ENCODE results near the gene ZNF362.
A peak's percentile ranks its signal among the peaks of the same experiment; 100 is the strongest.

ZNF362 gene

DNA sequence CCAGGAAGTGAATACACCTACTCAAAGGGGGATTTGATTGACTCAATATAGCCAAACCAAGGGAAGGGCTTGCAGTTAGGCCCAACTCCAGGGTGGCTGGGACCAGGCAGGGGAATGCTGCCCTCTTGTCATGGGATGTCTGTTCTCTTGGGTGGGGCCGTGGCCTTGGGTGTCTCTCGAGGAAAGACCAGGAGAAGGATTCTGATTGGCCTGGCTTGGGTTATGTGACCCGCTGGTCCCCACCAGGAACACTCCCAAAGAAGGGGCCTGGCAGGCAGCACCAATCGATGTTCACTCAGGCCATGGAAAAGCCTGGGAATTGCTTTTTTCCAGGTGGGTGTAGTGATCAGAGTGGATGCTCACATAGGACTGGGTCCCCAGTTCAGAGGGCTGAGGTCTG, 10.1 kb upstream of the ZNF362 start:
- DNase-seq: no peak

DNA sequence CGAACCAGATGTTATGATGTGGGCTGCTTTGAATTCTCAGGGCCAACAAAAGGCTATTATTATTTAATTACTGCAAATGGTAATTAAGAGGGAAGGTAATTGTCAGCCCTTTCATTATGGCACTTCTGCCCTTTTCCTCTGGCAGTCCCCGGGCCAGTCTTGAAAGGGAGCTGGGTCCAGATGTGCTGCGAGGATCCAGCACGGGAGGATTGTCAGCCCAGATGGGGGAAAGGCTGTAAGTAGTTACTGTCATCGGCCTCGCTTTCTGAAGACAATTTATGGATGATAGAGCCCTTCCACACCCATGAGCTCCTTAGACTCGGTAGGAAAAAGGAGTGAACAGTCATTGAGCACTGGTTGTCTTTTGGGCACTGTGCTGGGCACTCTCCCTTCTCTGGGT, 8.7 kb upstream of the ZNF362 start:
- no peak for DNase-seq

DNA sequence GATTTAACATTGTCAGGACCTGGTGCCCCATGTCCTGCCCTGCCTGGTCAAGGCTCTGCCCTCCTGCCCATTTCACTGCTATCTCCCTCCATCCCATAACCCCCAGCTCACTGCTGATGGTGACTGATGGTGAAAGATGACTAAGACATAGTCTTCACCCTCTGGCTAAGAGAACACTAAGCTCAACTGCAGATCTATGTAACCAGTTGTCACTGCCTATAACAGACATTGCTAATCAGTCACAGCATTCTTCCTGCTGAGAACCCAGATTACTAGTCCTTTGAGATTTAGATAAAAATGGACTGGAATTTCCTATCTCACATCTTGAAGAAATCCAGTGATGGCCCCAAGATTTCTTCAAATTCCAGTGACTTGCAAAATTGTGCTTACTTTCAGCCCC, 8.0 kb upstream of the ZNF362 start:
- DNase-seq: no peak

GRCh38 chr1:33249422-33249821, 6.9 kb upstream of the ZNF362 start:
- DNase-seq: no peak

DNA sequence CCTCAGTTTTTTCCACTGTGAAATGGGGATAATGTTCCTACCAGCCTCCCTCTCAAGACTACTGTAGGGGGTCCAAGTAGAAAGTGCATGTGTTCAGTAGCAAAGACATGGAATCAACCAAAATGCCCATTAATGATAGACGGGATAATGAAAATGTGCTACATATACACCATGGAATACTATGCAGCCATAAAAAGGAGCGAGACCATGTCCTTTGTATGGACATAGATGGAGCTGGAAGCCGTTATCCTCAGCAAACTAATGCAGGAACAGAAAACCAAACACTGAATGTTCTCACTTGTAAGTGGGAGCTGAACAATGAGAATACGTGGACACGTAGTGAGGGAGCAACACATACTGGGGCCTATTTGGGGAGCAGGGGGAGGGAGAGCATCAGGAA, 6.1 kb upstream of the ZNF362 start:
- no peak for DNase-seq

DNA sequence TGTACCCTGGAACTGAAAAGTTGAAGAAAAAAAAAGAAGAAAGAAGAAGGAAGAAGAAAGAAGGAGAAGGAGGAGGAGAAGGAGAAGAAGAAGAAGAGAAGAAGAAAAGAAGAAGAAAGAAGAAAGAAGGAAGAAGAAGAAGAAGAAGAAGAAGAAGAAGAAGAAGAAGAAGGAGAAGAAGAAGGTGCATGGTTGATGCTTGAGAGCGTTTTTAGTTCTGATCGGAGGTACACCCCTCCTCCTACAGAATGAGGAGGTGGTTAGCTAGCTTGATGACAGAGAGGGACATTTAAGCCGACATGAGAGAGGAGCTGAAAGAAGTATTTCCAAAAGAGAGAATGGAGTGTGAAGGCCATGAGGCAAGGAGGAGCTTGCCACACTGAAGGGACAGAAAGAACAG, 5.6 kb upstream of the ZNF362 start:
- no peak for DNase-seq

- DNase-seq: no peak
Measured at GRCh38 chr1:33254491-33254890, 1.8 kb upstream of the ZNF362 start.

DNA sequence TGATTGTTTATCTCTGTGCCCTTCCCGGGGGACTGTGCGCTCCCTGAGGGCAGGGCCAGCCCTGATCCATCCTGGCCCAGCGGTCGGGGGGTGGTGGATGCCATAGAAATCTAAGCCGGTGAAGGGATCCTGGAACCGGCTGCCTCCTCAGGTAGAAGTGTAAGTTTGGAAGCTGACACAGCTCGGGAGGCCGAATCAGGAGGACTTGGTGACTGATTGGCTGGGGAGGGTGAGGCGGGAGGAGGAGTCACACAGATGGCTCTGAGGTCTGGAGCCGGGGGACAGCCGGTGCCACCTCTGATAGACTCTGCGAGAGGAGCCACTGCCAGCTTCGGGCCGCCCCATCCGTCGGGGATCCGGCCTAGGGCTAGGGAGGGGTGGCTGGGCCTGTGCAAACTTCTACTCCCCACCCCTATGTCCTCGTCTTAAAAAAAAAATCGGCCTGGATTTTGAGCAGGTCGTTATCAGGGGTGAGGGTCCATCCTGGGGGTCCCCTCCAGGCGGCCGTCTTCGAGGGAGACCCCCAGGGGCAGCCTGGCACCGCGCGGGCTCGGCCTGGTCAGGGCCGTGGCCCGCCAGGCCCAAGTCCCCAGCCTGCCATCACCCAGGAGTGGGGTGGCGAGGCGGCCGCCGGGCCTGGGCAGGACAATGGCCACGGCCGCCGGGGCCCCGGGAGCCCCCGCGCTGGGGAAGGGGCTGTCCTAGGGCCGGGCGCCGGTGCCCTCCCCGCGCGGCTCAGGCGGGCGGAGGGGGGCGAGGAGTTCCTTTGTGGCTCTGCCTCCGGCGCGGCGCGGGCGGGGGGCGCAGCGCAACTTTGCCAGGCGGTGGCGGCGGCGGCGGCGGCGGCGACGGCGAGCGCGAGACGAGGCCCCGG, 708 bp upstream of the ZNF362 start:
- DNase-seq: peak; percentile 68

GRCh38 chr1:33256221-33256470, 146 bp upstream of the ZNF362 start:
- DNase-seq: no peak

DNA sequence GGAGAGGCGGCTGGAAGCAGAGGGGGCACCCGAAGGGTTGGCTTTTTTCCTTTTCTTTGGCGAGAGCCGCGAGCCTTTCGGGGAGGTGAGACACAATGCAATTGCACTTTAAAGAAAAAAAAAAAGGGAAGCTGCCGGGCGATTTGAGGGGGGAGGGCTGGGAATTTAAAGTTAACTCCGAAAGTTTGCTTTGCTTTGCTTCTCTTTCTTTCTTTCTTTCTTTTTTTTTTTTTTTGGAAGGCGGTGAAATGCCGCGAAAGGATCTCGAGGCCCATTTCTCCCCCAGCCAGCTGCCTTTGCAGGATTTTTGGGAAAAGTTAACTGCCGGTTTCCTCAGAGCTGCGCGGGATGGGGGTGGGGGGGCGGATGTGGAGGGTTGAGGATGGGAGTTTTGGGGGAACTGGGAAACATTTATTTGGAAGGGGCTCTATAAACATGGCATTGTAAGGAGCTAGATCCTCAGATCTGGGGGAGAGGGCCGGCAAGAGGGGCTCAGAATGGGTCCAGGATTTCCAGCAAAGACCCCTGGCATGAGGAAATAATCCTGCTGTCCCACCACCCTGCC, 997 bp downstream of the ZNF362 start:
- DNase-seq: no peak

DNA sequence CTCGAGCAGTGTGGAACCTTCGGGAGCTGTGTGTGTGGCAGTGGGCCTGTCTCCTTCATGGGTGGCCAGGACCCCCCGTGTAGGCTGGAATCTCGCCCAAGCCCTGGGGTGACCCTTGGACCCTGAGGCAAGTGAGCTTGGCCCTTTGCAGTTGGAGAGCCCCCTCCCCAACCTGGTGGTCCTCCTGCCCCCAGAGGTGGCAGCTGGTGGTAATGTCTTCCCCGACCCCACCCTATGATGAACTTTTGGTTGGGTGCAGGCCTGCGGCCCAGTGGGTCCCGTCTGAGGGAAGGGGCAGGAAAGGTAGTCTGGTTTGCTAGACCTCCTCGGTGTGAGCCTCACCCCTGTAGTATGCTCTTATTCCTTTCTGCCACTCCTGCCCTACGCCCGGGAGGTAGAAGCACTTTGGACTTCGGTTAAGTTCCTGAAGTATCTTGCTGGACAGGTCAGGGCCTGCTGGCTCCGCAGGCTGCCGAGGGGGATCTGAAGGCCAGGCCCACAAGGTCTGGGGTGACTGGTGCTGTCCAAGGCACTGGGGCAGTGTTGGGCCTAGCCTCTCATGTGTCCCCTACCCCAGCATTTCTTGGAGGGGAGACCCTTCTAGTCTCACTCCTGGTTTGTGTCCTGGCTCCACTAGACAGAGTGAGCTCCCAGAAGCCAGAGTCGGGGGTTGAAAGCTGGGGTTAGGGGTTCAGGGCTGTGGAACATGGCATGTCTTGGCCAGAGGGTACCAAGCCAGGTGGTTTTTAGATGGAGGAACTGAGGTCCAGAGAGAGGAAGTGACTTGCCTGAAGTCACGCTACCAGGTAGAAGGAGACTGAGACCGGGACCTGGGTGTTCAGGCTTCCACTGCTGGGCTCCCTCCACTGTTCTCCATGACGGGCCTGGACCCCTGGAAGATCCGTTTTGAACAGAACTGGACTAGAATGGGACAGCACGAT, 1.8 kb downstream of the ZNF362 start:
- DNase-seq: no peak

- DNase-seq: no peak
Measured at GRCh38 chr1:33258788-33259274, 2.5 kb downstream of the ZNF362 start.

- DNase-seq: no peak
Measured at GRCh38 chr1:33259879-33260278, 3.6 kb downstream of the ZNF362 start.

- peak; percentile 72 for DNase-seq
Measured at GRCh38 chr1:33260439-33260838, 4.1 kb downstream of the ZNF362 start.

DNA sequence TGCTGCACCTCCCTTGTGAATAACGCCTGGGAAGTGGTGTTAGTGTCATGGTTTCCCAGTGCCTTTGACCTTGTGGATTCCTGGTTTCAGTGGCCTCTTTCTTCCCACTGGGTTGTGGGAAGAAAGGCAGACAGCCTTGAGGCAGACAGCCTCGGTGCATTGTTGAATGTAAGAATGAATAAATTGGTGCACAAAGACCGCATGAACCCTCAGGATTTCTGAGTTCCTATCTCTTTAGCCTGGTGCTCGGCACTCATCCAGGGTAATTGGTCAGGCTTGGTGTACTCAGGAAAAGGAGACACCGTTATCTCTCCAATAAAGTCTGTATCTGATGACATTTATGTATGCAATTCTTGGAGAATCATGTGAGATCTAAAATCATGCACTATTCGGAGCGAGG, 5.1 kb downstream of the ZNF362 start:
- no peak for DNase-seq

GRCh38 chr1:33263890-33264504, 7.7 kb downstream of the ZNF362 start:
- DNase-seq: no peak

DNA sequence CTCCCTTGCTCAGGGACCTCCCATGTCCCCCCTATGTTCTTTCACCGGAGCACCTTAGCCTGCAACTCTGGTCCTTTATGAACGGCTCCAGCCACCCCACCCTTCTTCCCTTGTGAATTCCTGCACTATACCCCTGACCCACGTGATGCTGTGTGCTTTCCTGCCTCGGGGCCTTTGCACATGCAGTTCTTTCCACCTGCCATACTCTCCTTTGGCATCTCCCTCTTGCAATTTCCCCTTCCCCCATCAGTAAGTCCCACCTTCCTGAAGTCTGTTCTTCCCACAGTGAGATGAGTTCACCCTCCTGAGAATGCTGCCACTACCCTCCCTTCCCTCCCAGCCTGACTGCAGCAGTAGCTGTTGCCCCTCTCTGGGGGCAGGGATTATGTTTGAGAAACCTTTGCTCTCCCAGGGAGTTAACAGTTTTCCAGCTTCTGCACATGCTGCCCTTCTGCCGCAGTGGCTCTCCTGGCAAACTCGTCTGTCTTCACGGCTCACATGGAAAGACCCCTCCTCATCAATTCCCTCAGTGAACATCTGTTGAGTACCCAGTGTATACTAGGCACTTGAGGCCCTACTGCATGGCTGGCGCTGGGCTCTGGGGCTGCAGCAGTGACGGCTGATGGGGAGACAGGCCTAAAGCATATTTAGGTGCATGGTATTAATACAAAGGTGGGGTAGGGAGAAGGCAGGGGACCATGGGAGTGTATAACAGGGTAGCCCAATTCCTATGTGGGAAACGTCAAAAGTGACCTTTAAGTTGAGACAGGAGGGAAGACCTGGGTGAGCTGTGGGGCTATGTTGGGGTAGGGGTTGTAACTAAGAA, 9.7 kb downstream of the ZNF362 start:
- DNase-seq: no peak

DNA sequence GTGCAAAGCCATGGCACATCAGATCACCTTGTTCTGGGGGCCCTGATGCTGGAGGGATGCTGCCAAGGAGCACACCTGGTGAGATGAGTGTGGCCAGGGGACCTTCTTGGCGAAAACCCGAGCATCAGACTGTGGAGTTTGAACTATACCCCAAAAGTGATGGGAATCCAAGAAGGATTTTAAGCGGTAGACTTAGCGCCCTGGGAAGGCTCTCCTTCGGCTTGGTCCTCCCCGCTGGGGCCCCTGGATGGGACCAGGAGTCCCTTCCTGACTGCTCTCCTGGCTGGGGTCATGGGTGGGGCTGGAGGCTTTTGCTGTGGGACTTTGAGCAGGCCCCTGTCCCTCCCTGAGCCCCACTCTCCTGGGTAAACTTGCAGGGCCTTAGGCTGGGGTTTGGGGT, 10.5 kb downstream of the ZNF362 start:
- DNase-seq: no peak

- DNase-seq: no peak
Measured at GRCh38 chr1:33267468-33268205, 11.3 kb downstream of the ZNF362 start.

DNA sequence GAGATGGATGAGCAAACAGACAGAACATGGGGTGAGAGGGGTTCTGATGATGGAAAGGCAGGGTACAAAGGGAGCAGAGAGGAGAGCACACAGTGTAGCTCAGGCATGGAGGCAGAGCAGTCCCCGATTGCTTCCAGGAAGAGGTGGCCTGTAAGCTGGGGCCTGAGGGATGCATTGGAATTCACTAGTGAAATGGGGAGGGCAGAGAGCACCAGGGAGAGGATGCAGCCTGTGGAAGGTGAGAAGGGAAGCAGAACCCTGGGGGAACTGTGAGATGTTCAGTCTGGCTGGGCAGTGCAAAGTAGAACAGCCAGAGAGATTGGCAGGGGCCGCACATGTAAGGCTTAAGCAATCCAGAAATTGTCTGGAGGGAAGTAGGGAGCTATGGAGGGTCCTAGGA, 12.2 kb downstream of the ZNF362 start:
- DNase-seq: no peak

DNA sequence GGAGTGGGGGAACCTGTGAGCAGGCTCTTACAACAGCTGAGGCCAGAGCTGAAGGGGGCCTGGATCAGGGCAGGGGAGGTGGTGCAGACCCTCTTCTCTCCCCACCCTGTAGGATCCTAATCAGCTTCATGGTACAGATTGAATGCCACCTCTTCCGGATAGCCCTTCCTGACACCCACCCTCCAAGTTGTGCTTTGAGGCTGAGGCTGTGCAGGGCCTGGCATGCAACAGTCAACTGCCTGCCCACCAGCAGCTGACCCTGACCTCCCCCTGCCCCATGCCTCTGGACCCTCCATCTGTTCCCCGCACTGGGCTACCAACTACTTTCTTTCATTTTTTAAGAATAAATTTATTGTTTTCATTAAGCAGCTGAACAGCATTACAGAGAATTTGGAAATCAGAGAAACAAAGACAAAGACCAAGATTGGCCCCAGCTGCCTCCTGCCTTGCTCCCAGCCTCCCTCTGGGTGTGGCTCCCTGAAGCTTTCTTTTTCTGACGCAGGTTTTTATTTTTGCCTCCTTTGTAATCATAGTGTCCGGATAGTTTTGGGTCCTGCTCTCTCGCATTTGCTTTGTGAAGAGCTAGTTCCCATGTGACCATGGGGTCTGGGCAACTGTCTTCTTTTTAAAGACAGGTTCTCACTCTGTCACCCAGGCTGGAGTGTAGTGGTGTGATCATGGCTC, 12.8 kb downstream of the ZNF362 start:
- DNase-seq: no peak
